ENCODE measurements around the gene AUTS2. TPM values are rescaled to one million over a fixed set of nuclear protein-coding genes. Genes with fewer than 3 reads are reported as not detected.

AUTS2 gene
- total RNA-seq, 1 donor from 2014 or later: 9.9 TPM

DNA sequence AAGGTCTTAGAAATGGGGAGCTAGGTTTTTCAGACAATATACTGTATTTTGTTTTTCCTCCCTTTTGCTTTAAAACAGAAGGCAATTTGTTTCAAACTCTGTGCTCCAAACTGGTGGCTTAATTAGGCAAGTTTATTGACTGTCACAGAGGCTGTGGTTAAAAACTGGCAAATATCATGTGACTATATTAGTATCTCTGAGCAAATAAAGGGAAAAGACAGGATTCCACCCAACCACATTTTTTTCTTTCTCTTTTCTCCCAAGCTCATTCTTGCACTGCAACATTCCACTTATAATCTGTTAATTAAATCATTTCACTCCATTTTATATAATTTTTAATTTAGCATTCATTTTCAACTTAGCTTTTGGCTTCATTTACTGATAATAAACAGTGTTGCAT is 615.8 kb downstream of the AUTS2 start:
- no peaks in the 10 kb centered on the region for H3K36me3 ChIP-seq (ENCODE audit: control insufficient read depth, insufficient read depth, low read length)
- no peaks in the 10 kb centered on the region for H3K27me3 ChIP-seq (ENCODE audit: control insufficient read depth, insufficient read depth, low read length)
- TF ChIP-seq, protein P1, sequence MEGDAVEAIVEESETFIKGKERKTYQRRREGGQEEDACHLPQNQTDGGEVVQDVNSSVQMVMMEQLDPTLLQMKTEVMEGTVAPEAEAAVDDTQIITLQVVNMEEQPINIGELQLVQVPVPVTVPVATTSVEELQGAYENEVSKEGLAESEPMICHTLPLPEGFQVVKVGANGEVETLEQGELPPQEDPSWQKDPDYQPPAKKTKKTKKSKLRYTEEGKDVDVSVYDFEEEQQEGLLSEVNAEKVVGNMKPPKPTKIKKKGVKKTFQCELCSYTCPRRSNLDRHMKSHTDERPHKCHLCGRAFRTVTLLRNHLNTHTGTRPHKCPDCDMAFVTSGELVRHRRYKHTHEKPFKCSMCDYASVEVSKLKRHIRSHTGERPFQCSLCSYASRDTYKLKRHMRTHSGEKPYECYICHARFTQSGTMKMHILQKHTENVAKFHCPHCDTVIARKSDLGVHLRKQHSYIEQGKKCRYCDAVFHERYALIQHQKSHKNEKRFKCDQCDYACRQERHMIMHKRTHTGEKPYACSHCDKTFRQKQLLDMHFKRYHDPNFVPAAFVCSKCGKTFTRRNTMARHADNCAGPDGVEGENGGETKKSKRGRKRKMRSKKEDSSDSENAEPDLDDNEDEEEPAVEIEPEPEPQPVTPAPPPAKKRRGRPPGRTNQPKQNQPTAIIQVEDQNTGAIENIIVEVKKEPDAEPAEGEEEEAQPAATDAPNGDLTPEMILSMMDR (IDR thresholded peaks at IDR 0.05; ENCODE audit: insufficient read depth, low read length, poor library complexity, severe bottlenecking): no peak
- DNase-seq (ENCODE audit: low read depth): no peak
- no peak overlapping the region for H3K4me3 ChIP-seq (ENCODE audit: low read depth, low read length)

DNA sequence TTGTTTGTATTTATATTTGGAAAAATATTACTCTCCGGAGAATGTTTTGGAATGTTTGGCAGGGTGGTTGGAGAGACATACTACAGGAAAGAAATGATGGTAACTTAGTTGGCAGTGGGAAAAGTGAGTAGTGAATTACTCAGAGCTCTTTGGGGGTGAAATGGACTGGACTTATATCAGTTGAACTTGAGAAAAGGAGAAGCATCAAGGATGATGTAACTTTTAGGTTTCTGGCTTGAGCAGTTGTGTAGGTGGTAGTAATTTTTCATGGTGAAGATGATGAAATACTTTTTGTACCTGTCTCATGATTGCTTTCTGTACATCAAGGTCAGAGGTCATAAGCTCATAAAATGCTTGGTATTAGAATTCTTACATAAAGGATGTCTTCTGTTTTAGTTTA is 617.2 kb downstream of the AUTS2 start:
- TF ChIP-seq, protein P1 (IDR thresholded peaks at IDR 0.05; ENCODE audit: insufficient read depth, low read length, poor library complexity, severe bottlenecking): no peak
- DNase-seq (ENCODE audit: low read depth): no peak
- Histone ChIP-seq H3K27me3 (ENCODE audit: control insufficient read depth, insufficient read depth, low read length) (no peaks in the 10 kb centered on the region), H3K4me3 (ENCODE audit: low read depth, low read length) (no peak overlapping the region), H3K36me3 (ENCODE audit: control insufficient read depth, insufficient read depth, low read length) (no peaks in the 10 kb centered on the region)

DNA sequence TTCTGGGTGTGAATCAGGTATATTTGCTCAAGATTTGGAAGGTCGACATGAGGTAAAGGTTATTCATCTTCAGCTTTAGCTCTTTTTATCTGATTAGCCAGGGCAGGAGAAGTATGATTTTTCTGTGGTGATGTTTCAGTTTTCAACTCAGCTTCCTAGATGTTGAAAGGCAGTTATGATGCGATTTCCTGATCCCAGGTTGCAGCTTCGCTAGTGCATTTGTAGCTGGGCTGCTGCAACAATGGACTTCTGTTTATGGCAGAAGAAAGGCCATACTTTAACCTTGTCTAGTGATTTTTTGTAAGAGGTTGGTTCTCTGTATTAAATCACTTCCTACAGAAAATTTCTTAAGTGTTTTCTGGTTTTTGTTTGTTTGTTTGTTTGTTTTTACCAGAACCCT is 619.3 kb downstream of the AUTS2 start:
- Histone ChIP-seq H3K4me3 (ENCODE audit: low read depth, low read length) (no peak overlapping the region), H3K36me3 (ENCODE audit: control insufficient read depth, insufficient read depth, low read length) (no peaks in the 10 kb centered on the region), H3K27me3 (ENCODE audit: control insufficient read depth, insufficient read depth, low read length) (no peaks in the 10 kb centered on the region)
- TF ChIP-seq, protein P1 (IDR thresholded peaks at IDR 0.05; ENCODE audit: insufficient read depth, low read length, poor library complexity, severe bottlenecking): no peak
- no peak for DNase-seq (ENCODE audit: low read depth)

DNA sequence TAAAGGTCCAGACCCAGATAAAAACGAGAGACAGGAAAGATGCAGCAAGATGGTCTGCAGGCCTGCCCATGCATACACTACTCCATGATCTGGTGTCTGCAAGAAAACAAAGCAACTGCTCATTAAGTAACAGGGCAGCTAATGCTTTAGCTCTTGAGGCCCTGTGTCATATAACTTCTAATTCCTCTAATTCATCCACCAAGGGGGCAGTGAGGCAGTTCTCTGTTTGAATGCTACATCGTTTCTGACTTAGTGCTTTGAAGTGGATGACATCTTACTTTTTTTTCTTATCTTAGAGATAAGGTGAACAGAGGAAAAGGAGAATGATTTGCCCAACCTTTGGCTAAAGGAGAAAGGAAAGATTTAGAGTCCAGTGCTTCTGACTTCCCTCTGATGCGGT is 619.7 kb downstream of the AUTS2 start:
- Histone ChIP-seq H3K27me3 (ENCODE audit: control insufficient read depth, insufficient read depth, low read length) (no peaks in the 10 kb centered on the region), H3K4me3 (ENCODE audit: low read depth, low read length) (no peak overlapping the region), H3K36me3 (ENCODE audit: control insufficient read depth, insufficient read depth, low read length) (no peaks in the 10 kb centered on the region)
- no peak for DNase-seq (ENCODE audit: low read depth)
- TF ChIP-seq, protein P1 (IDR thresholded peaks at IDR 0.05; ENCODE audit: insufficient read depth, low read length, poor library complexity, severe bottlenecking): no peak

DNA sequence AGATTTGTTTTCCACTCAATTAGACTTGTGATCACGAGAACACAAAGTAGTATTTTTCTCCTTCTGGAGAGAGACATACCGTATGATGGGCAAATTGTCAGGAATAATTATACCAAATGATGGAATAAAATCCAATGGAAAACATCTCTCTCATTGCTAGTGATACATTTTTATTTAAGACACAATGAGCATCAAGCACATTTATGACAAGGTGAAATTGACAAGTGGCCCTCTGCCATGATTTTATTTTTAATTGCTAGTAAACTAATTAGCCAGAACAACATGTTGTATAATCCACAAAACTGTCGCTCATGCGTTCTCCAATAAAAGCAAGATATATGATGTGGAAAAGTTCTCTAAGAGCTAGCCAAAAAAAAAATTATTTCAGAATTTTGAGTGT is 620.8 kb downstream of the AUTS2 start:
- no peaks in the 10 kb centered on the region for H3K27me3 ChIP-seq (ENCODE audit: control insufficient read depth, insufficient read depth, low read length)

DNA sequence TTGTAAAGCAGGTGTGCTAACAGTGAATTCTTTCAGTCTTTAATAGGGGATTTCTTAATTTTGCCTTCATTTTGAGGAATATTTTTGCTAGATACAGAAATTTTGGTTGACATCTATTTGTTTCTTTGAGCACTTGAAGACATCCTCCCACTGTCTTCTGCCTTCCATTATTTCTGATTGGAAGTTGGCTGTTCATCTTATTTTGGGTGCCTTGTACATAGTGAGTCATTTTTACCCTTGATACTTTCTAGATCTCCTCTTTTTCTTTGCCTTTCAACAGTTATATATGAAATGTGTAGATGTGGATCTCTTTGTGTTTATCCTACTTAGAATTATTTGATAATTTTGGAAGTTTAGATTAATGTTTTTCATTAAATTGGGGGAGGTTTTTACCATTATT is 631.0 kb downstream of the AUTS2 start:
- TF ChIP-seq, protein P1 (IDR thresholded peaks at IDR 0.05; ENCODE audit: insufficient read depth, low read length, poor library complexity, severe bottlenecking): no peak
- DNase-seq (ENCODE audit: low read depth): no peak
- Histone ChIP-seq H3K27me3 (ENCODE audit: control insufficient read depth, insufficient read depth, low read length) (no peaks in the 10 kb centered on the region), H3K4me3 (ENCODE audit: low read depth, low read length) (no peak overlapping the region), H3K36me3 (ENCODE audit: control insufficient read depth, insufficient read depth, low read length) (no peaks in the 10 kb centered on the region)

More for the DNA sequence above, 620.8 kb downstream of the AUTS2 start:
- TF ChIP-seq, protein P1 (IDR thresholded peaks at IDR 0.05; ENCODE audit: insufficient read depth, low read length, poor library complexity, severe bottlenecking): no peak
- no peak overlapping the region for H3K4me3 ChIP-seq (ENCODE audit: low read depth, low read length)
- no peak for DNase-seq (ENCODE audit: low read depth)
- no peaks in the 10 kb centered on the region for H3K36me3 ChIP-seq (ENCODE audit: control insufficient read depth, insufficient read depth, low read length)

Data from kidney epithelial cell (primary cell).